ENCODE results near the gene GGCT.
"Not testable (repeated sequence)": the region's sequence is repeated elsewhere in the genome, so short reads cannot be mapped to it uniquely, and the experiment has no call there.

Gene GGCT

GRCh38 chr7:30514776-30515175 lies 10.1 kb upstream of the GGCT start:
- no peak for DNase-seq

GRCh38 chr7:30514177-30514576 lies 9.5 kb upstream of the GGCT start:
- DNase-seq, result no peak

- DNase-seq, result no peak
Measured at GRCh38 chr7:30513762-30514161, 9.1 kb upstream of the GGCT start.

GRCh38 chr7:30511973-30512662 lies 7.5 kb upstream of the GGCT start:
- no peak for DNase-seq

- no peak for DNase-seq
Measured at GRCh38 chr7:30511494-30511893, 6.9 kb upstream of the GGCT start.

GRCh38 chr7:30510124-30511075 lies 5.8 kb upstream of the GGCT start:
- DNase-seq, result peak; percentile 31

- DNase-seq, result not testable (repeated sequence)
Measured at GRCh38 chr7:30509171-30509857, 4.7 kb upstream of the GGCT start.

- DNase-seq, result not testable (repeated sequence)
Measured at GRCh38 chr7:30507346-30507900, 2.8 kb upstream of the GGCT start.

GRCh38 chr7:30505174-30505697 lies 607 bp upstream of the GGCT start:
- no peak for DNase-seq

- DNase-seq, result no peak
Measured at GRCh38 chr7:30503274-30504212, 1.1 kb downstream of the GGCT start.

- DNase-seq, result no peak
Measured at GRCh38 chr7:30502470-30503251, 2.0 kb downstream of the GGCT start.

- no peak for DNase-seq
Measured at GRCh38 chr7:30501264-30501663, 3.4 kb downstream of the GGCT start.

GRCh38 chr7:30493228-30493627 lies 11.4 kb downstream of the GGCT start:
- DNase-seq, result no peak

GRCh38 chr7:30491417-30491816 lies 13.2 kb downstream of the GGCT start:
- DNase-seq, result no peak

- no peak for DNase-seq
Measured at GRCh38 chr7:30487371-30487770, 17.3 kb downstream of the GGCT start.

- DNase-seq, result no peak
Measured at GRCh38 chr7:30485667-30486066, 19.0 kb downstream of the GGCT start.

- not testable (repeated sequence) for DNase-seq
Measured at GRCh38 chr7:30481416-30481815, 23.2 kb downstream of the GGCT start.

GRCh38 chr7:30479202-30480120 lies 25.2 kb downstream of the GGCT start:
- no peak for DNase-seq

- DNase-seq, result peak; percentile 80
Measured at GRCh38 chr7:30478349-30479201, 26.1 kb downstream of the GGCT start, which contains the start of gene NOD1. Gene NOD1, minus strand, starts transcription at chr7:30478784. Its CDS starts 21,863 bp downstream, at chr7:30456921.
